Mesenchymal stem cell (in vitro differentiated cells and primary cell): ENCODE data around the gene CCDC171.

Source experiments
- DNase-seq: peaks from one replicate; pipeline ENCODE4 v3.0.0-alpha.2; 2013
- H2AFZ ChIP-seq: one replicate; pipeline ENCODE4 v1.6.1; 2013; ENCODE audit warnings: low read depth, mild to moderate bottlenecking, control low read depth, inconsistent platforms, low read length, moderate library complexity
- H2AK5ac ChIP-seq: 2 replicates; pipeline ENCODE4 v1.6.1; 2013; ENCODE audit warnings: low read length, moderate library complexity, mild to moderate bottlenecking, inconsistent platforms; ENCODE audit not compliant: severe bottlenecking
- H2BK120ac ChIP-seq: one replicate; pipeline ENCODE4 v1.6.1; 2013; ENCODE audit warnings: low read depth, mild to moderate bottlenecking, inconsistent platforms, low read length, moderate library complexity
- H2BK12ac ChIP-seq, 2 experiments: one replicate each; pipeline ENCODE4 v1.6.1; 2013; ENCODE audit warnings: inconsistent platforms in 2 of 2, low read length in 2 of 2, mild to moderate bottlenecking in 2 of 2, moderate library complexity in 2 of 2, control low read depth in 1 of 2
- H2BK15ac ChIP-seq: one replicate; pipeline ENCODE4 v1.6.1; 2013; ENCODE audit warnings: mild to moderate bottlenecking, low read depth, inconsistent platforms; ENCODE audit not compliant: poor library complexity, severe bottlenecking
- H2BK5ac ChIP-seq: 2 replicates; pipeline ENCODE4 v1.6.1; 2013; ENCODE audit warnings: low read depth, mild to moderate bottlenecking, low read length, control low read depth, inconsistent platforms; ENCODE audit not compliant: poor library complexity, severe bottlenecking
- H3K14ac ChIP-seq, 2 experiments: one replicate each; pipeline ENCODE4 v1.6.1; 2013; ENCODE audit warnings: inconsistent platforms in 2 of 2, low read length in 2 of 2, control low read depth in 1 of 2, mild to moderate bottlenecking in 1 of 2, moderate library complexity in 1 of 2
- H3K18ac ChIP-seq, 2 experiments: one replicate each; pipeline ENCODE4 v1.6.1; 2013; ENCODE audit warnings: inconsistent platforms in 2 of 2, low read length in 2 of 2, control low read depth in 1 of 2, low read depth in 1 of 2, mild to moderate bottlenecking in 1 of 2
- H3K23ac ChIP-seq, 2 experiments: one replicate each; pipeline ENCODE4 v1.6.1; 2013; ENCODE audit warnings: inconsistent platforms in 2 of 2, low read length in 2 of 2, mild to moderate bottlenecking in 2 of 2, moderate library complexity in 2 of 2, control low read depth in 1 of 2
- H3K27ac ChIP-seq: 2 replicates; pipeline ENCODE4 v1.5.1; 2013; ENCODE audit warnings: mild to moderate bottlenecking, moderate library complexity, low read length, control low read depth, inconsistent platforms; ENCODE audit not compliant: poor library complexity, severe bottlenecking
- H3K27me3 ChIP-seq, 2 experiments: 2 replicates each; pipeline versions ENCODE4 v1.6.1 to v1.7.0; 2013; ENCODE audit warnings: low read length in 2 of 2, mild to moderate bottlenecking in 2 of 2, moderate library complexity in 2 of 2, control low read depth in 1 of 2, inconsistent platforms in 1 of 2; ENCODE audit not compliant: control insufficient read depth in 1 of 2, insufficient read depth in 1 of 2
- H3K36me3 ChIP-seq, 2 experiments: 2 replicates each; pipeline versions ENCODE4 v1.6.1 to v1.7.0; 2013; ENCODE audit warnings: low read length in 2 of 2, control low read depth in 1 of 2, inconsistent platforms in 1 of 2, low read depth in 1 of 2, mild to moderate bottlenecking in 1 of 2; ENCODE audit not compliant: insufficient read depth in 2 of 2, control insufficient read depth in 1 of 2
- H3K4ac ChIP-seq, 2 experiments: one replicate each; pipeline ENCODE4 v1.6.1; 2013; ENCODE audit warnings: inconsistent platforms in 2 of 2, low read length in 2 of 2, mild to moderate bottlenecking in 2 of 2, moderate library complexity in 2 of 2, control low read depth in 1 of 2, low read depth in 1 of 2
- H3K4me1 ChIP-seq: 2 replicates; pipeline ENCODE4 v1.6.1; 2013; ENCODE audit warnings: low read depth, low read length, control low read depth; ENCODE audit not compliant: control insufficient read depth, insufficient read depth
- H3K4me2 ChIP-seq: 2 replicates; pipeline ENCODE4 v1.6.1; 2013; ENCODE audit warnings: low read length, mild to moderate bottlenecking, inconsistent platforms; ENCODE audit not compliant: poor library complexity, severe bottlenecking
- H3K4me3 ChIP-seq, 2 experiments: 2 replicates each; pipeline versions ENCODE4 v1.5.1 to v1.7.0; 2013; ENCODE audit warnings: low read length in 2 of 2, mild to moderate bottlenecking in 2 of 2, control low read depth in 1 of 2, low read depth in 1 of 2; ENCODE audit not compliant: insufficient read depth in 1 of 2
- H3K79me1 ChIP-seq: replicated peaks from 2 replicates; pipeline ENCODE4 v1.6.1; 2013; ENCODE audit warnings: mild to moderate bottlenecking, control low read depth, low read length, inconsistent platforms; ENCODE audit not compliant: poor library complexity, severe bottlenecking
- H3K9ac ChIP-seq: 2 replicates; pipeline ENCODE4 v1.7.0; 2013; ENCODE audit warnings: mild to moderate bottlenecking, low read length, moderate library complexity
- H3K9me3 ChIP-seq: 2 replicates; pipeline ENCODE4 v1.7.0; 2013; ENCODE audit warnings: mild to moderate bottlenecking, low read length; ENCODE audit not compliant: control insufficient read depth
- H4K8ac ChIP-seq: one replicate; pipeline ENCODE4 v1.6.1; 2013; ENCODE audit warnings: inconsistent platforms, mild to moderate bottlenecking, low read length, moderate library complexity
- H4K91ac ChIP-seq: one replicate; pipeline ENCODE4 v1.6.1; 2013; ENCODE audit warnings: mild to moderate bottlenecking, low read length, inconsistent platforms
- WGBS: methylation state at CpG from one replicate; pipeline ENCODE4 v1.1.7; 2013; ENCODE audit warnings: mixed read lengths; 5-methylcytosine and 5-hydroxymethylcytosine counted together

CCDC171 gene

GRCh38 chr9:15843931-15844330 lies 291.1 kb downstream of the CCDC171 start:
- Histone ChIP-seq H4K91ac (no peak overlapping the region), H3K9ac (no peak overlapping the region), H2BK15ac (no peak overlapping the region), H3K27ac (no peak overlapping the region), H3K4me1 (no peaks in the 10 kb centered on the region), H2BK12ac (no peak overlapping the region), H2BK5ac (no peak overlapping the region), H3K36me3 (no peaks in the 10 kb centered on the region), H3K23ac (no peak overlapping the region), H3K18ac (no peak overlapping the region), H3K4me3 (no peak overlapping the region), H3K14ac (no peak overlapping the region), H2BK120ac (no peak overlapping the region), H4K8ac (no peak overlapping the region), H2AK5ac (no peak overlapping the region), H3K9me3 (no peaks in the 10 kb centered on the region), H3K27me3 (no peaks in the 10 kb centered on the region), H3K4me2 (no peak overlapping the region), H2AFZ (no peak overlapping the region), H3K4ac (no peak overlapping the region), H3K79me1 (no peaks in the 10 kb centered on the region)
- WGBS: 93% methylated on average over 2 of the region's 2 CpGs
- no peak for DNase-seq

- H2AFZ ChIP-seq: no peak overlapping the region
- H2BK15ac ChIP-seq: no peak overlapping the region
These were observed 293.8 kb downstream of the CCDC171 start for GRCh38 chr9:15846611-15847010.

DNA sequence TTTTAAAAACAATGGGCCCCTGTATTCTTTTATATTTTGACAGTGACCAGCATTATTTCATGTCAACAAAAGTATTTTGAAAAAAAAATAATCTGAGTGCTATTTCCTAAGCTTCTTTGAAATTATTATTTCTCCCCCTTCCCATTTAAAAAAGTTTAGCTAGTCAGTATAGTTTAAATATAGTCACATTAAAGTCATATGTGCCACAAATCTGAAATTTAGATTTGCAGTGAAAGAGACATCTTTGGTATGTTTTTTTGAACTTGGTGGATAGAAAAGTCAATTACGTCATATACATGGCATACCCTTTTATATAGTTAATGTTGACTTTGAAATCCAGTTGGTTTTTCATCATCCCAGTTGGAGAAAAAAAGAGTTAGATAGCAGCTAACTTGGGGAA lies 297.0 kb downstream of the CCDC171 start:
- Histone ChIP-seq H3K23ac (no peak overlapping the region), H4K91ac (no peak overlapping the region), H3K4me3 (no peak overlapping the region), H3K9me3 (no peaks in the 10 kb centered on the region), H2AFZ (no peak overlapping the region), H3K27ac (no peak overlapping the region), H2BK12ac (no peak overlapping the region), H3K36me3 (no peaks in the 10 kb centered on the region), H2AK5ac (no peak overlapping the region), H2BK120ac (no peak overlapping the region), H4K8ac (no peak overlapping the region), H3K4ac (no peak overlapping the region), H3K9ac (no peak overlapping the region), H2BK5ac (no peak overlapping the region), H3K14ac (no peak overlapping the region), H3K4me1 (no peaks in the 10 kb centered on the region), H3K4me2 (no peak overlapping the region), H3K18ac (no peak overlapping the region), H3K27me3 (no peaks in the 10 kb centered on the region), H2BK15ac (no peak overlapping the region), H3K79me1 (no peaks in the 10 kb centered on the region)
- WGBS: no CpG with 5 or more reads among the region's 1 CpG
- DNase-seq: no peak

More at GRCh38 chr9:15846611-15847010, 293.8 kb downstream of the CCDC171 start:
- H3K4me1 ChIP-seq: no peaks in the 10 kb centered on the region
- no peak overlapping the region for H3K4me3 ChIP-seq
- no peak overlapping the region for H2BK5ac ChIP-seq
- no peak overlapping the region for H2BK120ac ChIP-seq
- 90% methylated on average over 5 of the region's 6 CpGs for WGBS
- H3K79me1 ChIP-seq: no peaks in the 10 kb centered on the region
- no peak overlapping the region for H3K14ac ChIP-seq
- no peak overlapping the region for H2AK5ac ChIP-seq
- H3K4me2 ChIP-seq: no peak overlapping the region
- no peak overlapping the region for H4K8ac ChIP-seq
- no peak overlapping the region for H3K27ac ChIP-seq
- H3K18ac ChIP-seq: no peak overlapping the region
- peak overlapping the region in 1 of 2 experiments; percentile 52 for H2BK12ac ChIP-seq
- no peaks in the 10 kb centered on the region for H3K36me3 ChIP-seq
- no peak overlapping the region for H3K4ac ChIP-seq
- no peak overlapping the region for H3K23ac ChIP-seq
- no peak for DNase-seq
- H3K9me3 ChIP-seq: no peaks in the 10 kb centered on the region
- H4K91ac ChIP-seq: no peak overlapping the region
- no peaks in the 10 kb centered on the region for H3K27me3 ChIP-seq
- no peak overlapping the region for H3K9ac ChIP-seq

GRCh38 chr9:15851766-15852165 lies 298.9 kb downstream of the CCDC171 start:
- Histone ChIP-seq H3K14ac (no peak overlapping the region), H2AFZ (no peak overlapping the region), H4K8ac (no peak overlapping the region), H2AK5ac (no peak overlapping the region), H2BK15ac (no peak overlapping the region), H3K4me3 (no peak overlapping the region), H3K36me3 (no peaks in the 10 kb centered on the region), H3K4me2 (no peak overlapping the region), H4K91ac (no peak overlapping the region), H2BK5ac (no peak overlapping the region), H3K9ac (no peak overlapping the region), H3K79me1 (no peaks in the 10 kb centered on the region), H3K4me1 (no peaks in the 10 kb centered on the region), H3K9me3 (no peaks in the 10 kb centered on the region), H2BK12ac (no peak overlapping the region), H3K27me3 (no peaks in the 10 kb centered on the region), H3K18ac (no peak overlapping the region), H3K4ac (no peak overlapping the region), H3K27ac (no peak overlapping the region), H3K23ac (no peak overlapping the region), H2BK120ac (no peak overlapping the region)
- WGBS: no CpG with 5 or more reads among the region's 2 CpGs
- no peak for DNase-seq
